BLaER1 treated with 17β-estradiol and CSF1 and Interleukin-3, amounts not matched to agents 10 nM and 100 nM (cell line): Measurements from ENCODE around the gene MARVELD3.

Experiments used
- H3K27ac ChIP-seq, 11 experiments: shearing (Covaris generic); formaldehyde crosslinking; 2 replicates each; pipeline ENCODE4 v1.8.1; 2022
- H3K27me3 ChIP-seq, 11 experiments: shearing (Covaris generic); formaldehyde crosslinking; 2 replicates each; pipeline ENCODE4 v1.8.1; 2022
- H3K36me3 ChIP-seq, 11 experiments: shearing (Covaris generic); formaldehyde crosslinking; 2 replicates each; pipeline ENCODE4 v1.8.1; 2022
- H3K4me1 ChIP-seq, 10 experiments: shearing (Covaris generic); formaldehyde crosslinking; 2 replicates each; pipeline ENCODE4 v1.8.1; 2022
- H3K4me2 ChIP-seq, 11 experiments: shearing (Covaris generic); formaldehyde crosslinking; 2 replicates each; pipeline ENCODE4 v1.8.1; 2022
- H3K4me3 ChIP-seq, 10 experiments: shearing (Covaris generic); formaldehyde crosslinking; 2 replicates each; pipeline ENCODE4 v1.8.1; 2022
- H3K9ac ChIP-seq, 11 experiments: shearing (Covaris generic); formaldehyde crosslinking; 2 replicates each; pipeline ENCODE4 v1.8.1; 2022
- H3K9me3 ChIP-seq, 11 experiments: shearing (Covaris generic); formaldehyde crosslinking; replicated peaks in 1 of 11; 2 replicates each; pipeline ENCODE4 v1.8.1; 2022
- H4K20me1 ChIP-seq, 11 experiments: shearing (Covaris generic); formaldehyde crosslinking; 2 replicates each; pipeline ENCODE4 v1.8.1; 2022
- Cebpa-rat ChIP-seq, 11 experiments: shearing (Covaris generic); IDR thresholded peaks; 2 replicates each; pipeline ENCODE4 v1.8.1; 2022

The MARVELD3 gene

DNA sequence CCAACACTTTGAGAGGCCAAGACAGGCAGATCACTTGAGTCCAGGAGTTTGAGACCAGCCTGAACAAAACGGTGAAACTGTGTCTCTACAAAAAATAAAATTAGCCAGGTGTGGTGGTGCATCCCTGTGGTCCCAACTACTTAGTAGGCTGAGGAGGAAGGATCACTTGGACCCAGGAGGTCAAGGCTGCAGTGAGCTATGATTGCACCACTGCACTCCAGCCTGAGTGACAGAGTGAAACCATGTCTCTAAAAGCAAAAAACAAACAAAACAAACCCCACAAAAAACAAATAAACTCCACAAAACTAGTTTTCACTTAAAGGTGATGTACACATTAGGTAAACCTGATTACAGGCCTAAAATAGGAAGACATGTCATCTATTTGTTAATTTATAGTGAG is 40.3 kb downstream of the MARVELD3 start:
- TF ChIP-seq Cebpa-rat (IDR thresholded peaks at IDR 0.05): no peak
- Histone ChIP-seq H3K27ac (no peak overlapping the region), H3K9me3 (no peaks in the 10 kb centered on the region), H3K9ac (no peak overlapping the region), H4K20me1 (no peaks in the 10 kb centered on the region), H3K36me3 (peaks cover 78 to 99% (median 89%) of the 10 kb centered on the region in 11 experiments), H3K4me2 (no peak overlapping the region), H3K27me3 (no peaks in the 10 kb centered on the region), H3K4me3 (no peak overlapping the region), H3K4me1 (no peaks in the 10 kb centered on the region)

DNA sequence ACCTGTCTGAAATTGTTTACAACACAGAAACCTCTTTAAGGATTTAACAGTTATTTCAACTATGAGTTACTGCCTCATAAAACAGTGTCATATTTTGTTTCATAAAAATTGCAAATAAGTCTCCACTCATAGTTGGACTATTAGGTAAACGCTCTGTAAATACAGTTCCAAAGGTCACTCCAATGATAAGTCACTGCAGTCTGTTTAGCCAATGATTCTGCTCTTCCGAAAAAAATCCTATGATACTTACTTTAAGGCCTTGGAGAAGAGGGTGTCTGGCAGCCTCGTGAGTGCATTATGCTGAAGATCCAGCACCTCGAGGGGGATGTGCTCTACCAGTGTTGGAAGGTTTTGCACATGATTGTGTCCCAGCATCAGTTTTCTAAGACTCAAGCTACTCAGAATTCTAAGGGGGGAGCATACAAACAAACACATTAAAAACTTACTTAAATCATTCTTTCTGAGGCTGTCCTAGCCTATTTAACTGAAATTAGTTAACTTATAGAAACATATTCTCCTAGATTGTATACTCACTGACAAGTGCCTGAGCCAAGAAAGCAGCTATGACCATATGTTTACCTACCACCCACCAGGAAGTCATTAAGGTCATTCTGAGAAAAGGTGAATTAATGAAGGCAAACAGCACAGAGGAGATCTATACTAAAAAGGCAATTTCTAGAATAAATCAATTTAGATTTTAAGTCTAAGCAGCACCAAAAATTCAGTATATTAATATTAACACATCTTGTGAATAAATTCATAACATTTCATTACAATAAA is 41.1 kb downstream of the MARVELD3 start:
- Histone ChIP-seq H3K4me3 (no peak overlapping the region), H4K20me1 (no peaks in the 10 kb centered on the region), H3K27me3 (no peaks in the 10 kb centered on the region), H3K9ac (no peak overlapping the region), H3K4me1 (no peaks in the 10 kb centered on the region), H3K9me3 (no peaks in the 10 kb centered on the region), H3K36me3 (peaks cover 75 to 98% (median 89%) of the 10 kb centered on the region in 11 experiments), H3K27ac (no peak overlapping the region), H3K4me2 (no peak overlapping the region)
- no peak for TF ChIP-seq Cebpa-rat (IDR thresholded peaks at IDR 0.05)

DNA sequence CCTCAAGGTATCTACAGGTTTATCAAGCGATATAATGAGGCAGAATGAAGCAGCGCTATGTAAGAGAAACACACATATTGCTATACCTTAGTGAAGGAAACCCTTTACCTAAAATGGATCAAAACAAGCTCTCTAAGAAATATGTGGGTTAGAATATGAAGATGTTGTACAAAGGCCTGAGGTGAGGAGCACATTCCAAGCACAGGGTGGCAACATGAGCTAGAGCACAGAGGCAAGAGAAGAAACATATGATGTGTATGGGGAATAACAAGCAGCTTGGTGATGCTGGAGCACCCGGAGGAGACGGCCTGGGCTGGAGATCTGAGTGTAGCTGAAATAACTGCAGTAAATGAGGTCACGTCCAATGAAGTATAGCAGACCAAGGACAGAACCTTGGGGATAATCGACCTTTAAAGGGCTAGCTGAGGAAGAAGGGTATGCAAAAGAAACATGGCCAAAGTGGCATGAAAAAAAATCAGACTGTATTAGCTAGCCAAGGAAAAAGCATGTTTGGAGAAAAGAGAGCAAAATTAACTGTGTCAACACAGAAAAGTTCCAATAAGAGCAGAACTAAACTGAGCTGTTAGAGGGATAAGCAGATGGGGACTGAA is 44.0 kb downstream of the MARVELD3 start:
- Histone ChIP-seq H3K9me3 (no peaks in the 10 kb centered on the region), H3K4me1 (no peaks in the 10 kb centered on the region), H3K4me3 (no peak overlapping the region), H3K9ac (no peak overlapping the region), H3K36me3 (peaks cover 67 to 98% (median 83%) of the 10 kb centered on the region in 11 experiments), H3K27ac (no peak overlapping the region), H4K20me1 (no peaks in the 10 kb centered on the region), H3K27me3 (no peaks in the 10 kb centered on the region), H3K4me2 (no peak overlapping the region)
- no peak for TF ChIP-seq Cebpa-rat (IDR thresholded peaks at IDR 0.05)

DNA sequence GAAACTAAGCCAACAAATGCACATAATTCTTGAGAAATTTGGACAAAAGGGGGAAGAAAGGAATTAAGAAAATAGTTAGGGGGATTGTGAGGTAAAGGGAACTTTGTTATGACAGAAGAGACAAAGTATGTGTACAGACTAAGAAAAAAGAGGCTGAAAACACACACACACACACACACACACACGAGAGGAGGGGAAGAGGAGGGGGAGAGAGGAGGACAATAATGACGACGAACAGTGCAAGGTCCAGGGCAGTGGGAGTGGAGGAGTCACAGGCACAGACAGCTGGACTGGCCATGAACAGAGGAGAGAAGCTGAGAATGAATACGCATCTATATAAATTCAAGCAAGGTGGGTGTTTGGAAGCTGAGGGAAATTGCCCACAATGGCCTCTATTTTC is 44.6 kb downstream of the MARVELD3 start:
- H3K4me2 ChIP-seq: no peak overlapping the region
- peaks cover 69 to 98% (median 84%) of the 10 kb centered on the region in 11 experiments for H3K36me3 ChIP-seq
- no peaks in the 10 kb centered on the region for H3K27me3 ChIP-seq
- no peak overlapping the region for H3K9ac ChIP-seq
- no peaks in the 10 kb centered on the region for H3K9me3 ChIP-seq
- TF ChIP-seq Cebpa-rat (IDR thresholded peaks at IDR 0.05): no peak
- H3K4me1 ChIP-seq: no peaks in the 10 kb centered on the region
- H4K20me1 ChIP-seq: no peaks in the 10 kb centered on the region
- no peak overlapping the region for H3K27ac ChIP-seq
- no peak overlapping the region for H3K4me3 ChIP-seq

DNA sequence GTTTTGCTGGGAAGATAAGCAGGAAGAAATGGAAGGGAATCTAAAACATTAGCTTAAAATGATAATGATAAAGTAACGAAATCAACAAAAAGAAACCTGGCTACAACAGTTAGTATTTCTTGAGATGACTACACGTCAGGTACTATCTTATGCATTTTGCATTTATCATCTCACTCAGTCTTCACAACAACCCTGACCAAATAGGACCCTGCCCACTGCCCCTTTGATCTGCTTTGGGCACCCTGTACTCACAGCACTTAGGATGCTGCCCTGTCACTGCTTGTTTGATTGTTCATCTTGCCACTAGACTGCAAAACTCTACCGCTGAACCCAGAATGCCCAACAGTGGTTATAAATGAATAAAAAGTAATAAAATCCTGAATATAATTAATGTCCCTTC is 45.2 kb downstream of the MARVELD3 start:
- Histone ChIP-seq H3K4me2 (no peak overlapping the region), H3K9ac (no peak overlapping the region), H3K36me3 (peaks cover 71 to 98% (median 84%) of the 10 kb centered on the region in 11 experiments), H4K20me1 (no peaks in the 10 kb centered on the region), H3K27ac (no peak overlapping the region), H3K9me3 (no peaks in the 10 kb centered on the region), H3K4me3 (no peak overlapping the region), H3K4me1 (no peaks in the 10 kb centered on the region), H3K27me3 (no peaks in the 10 kb centered on the region)
- TF ChIP-seq Cebpa-rat (IDR thresholded peaks at IDR 0.05): no peak

DNA sequence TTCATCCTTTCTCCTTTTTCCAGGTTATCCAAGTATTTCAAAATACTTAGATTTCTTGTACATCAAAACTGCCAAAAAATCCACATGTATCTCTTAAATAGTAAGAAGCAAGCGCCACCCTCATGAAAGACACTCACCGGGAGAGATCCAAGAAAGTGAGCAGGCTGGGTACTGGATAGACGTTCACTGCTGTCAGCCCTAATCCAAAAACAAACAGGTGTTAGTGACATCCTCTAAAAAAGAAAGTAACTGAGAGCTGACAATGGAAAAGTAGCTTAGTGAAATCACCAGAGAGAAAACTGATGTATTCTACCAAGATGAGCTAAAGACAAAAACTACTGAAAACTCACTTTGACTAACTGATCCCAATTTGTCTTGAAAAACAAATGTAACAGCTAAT is 46.1 kb downstream of the MARVELD3 start:
- no peak overlapping the region for H3K4me2 ChIP-seq
- no peak overlapping the region for H3K9ac ChIP-seq
- H3K36me3 ChIP-seq: peaks cover 66 to 98% (median 84%) of the 10 kb centered on the region in 11 experiments
- TF ChIP-seq Cebpa-rat (IDR thresholded peaks at IDR 0.05): no peak
- H3K27me3 ChIP-seq: no peaks in the 10 kb centered on the region
- H3K4me3 ChIP-seq: no peak overlapping the region
- H3K27ac ChIP-seq: no peak overlapping the region
- H4K20me1 ChIP-seq: no peaks in the 10 kb centered on the region
- no peaks in the 10 kb centered on the region for H3K9me3 ChIP-seq
- H3K4me1 ChIP-seq: no peaks in the 10 kb centered on the region

DNA sequence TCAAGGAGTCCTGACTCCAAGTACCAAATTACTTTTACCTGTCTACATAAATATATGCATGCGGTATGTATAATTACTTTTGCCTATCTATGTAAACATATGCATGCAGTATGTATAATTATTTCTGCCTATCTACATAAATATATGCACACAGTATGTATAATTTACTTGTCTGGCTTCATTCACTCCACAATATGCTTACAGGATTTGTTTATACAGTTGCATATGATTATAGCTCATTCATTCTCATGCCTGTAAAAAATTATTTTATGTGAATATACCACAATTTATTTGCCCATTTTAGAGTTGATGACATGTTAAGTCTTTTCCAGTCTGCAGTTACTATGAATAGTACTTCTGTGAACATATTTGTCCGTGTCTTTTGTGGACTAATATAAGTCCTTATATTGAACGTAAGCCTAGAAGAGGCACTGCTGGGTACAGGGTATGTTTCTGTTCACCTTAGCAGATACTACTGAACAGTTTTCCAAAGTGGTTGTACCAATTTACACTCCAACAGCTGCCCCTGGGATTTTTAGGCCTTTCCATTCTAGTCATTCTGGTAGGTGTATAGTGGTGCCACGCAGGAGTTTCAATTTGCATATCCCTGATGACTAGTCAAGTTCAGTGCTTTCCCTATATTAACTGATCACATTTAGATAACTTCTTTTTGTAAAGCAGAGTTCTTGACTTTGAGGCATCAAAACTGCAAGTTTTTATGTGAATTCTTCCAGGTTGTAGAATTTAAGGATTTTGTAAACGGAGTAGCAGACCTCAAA is 47.0 kb downstream of the MARVELD3 start:
- H3K4me2 ChIP-seq: no peak overlapping the region
- no peaks in the 10 kb centered on the region for H3K4me1 ChIP-seq
- no peaks in the 10 kb centered on the region for H3K27me3 ChIP-seq
- H3K36me3 ChIP-seq: peaks cover 60 to 98% (median 82%) of the 10 kb centered on the region in 11 experiments
- H3K27ac ChIP-seq: no peak overlapping the region
- no peaks in the 10 kb centered on the region for H3K9me3 ChIP-seq
- no peak overlapping the region for H3K4me3 ChIP-seq
- no peak for TF ChIP-seq Cebpa-rat (IDR thresholded peaks at IDR 0.05)
- H4K20me1 ChIP-seq: no peaks in the 10 kb centered on the region
- no peak overlapping the region for H3K9ac ChIP-seq

DNA sequence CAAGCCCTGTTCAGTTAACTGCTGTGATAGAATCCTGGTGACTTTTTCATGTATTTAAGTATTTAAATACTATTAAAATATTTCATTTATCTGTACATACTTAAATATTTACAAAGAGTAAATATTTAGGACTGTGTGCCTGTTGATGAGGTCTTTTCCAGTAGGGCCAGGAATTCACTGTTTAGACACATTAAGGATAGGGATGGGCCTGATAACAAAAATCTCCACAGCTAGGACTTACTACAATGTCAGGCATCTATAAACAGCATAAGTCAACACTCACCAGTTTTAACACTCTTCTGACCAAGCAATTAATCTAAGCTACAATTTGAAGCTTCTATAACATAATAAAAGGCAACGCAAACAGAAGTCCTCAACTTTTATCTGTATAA is 47.6 kb downstream of the MARVELD3 start:
- H3K9me3 ChIP-seq: no peaks in the 10 kb centered on the region
- H3K4me2 ChIP-seq: no peak overlapping the region
- peaks cover 59 to 98% (median 82%) of the 10 kb centered on the region in 11 experiments for H3K36me3 ChIP-seq
- no peaks in the 10 kb centered on the region for H3K4me1 ChIP-seq
- no peaks in the 10 kb centered on the region for H4K20me1 ChIP-seq
- no peak overlapping the region for H3K9ac ChIP-seq
- TF ChIP-seq Cebpa-rat (IDR thresholded peaks at IDR 0.05): no peak
- H3K4me3 ChIP-seq: no peak overlapping the region
- H3K27ac ChIP-seq: no peak overlapping the region
- H3K27me3 ChIP-seq: no peaks in the 10 kb centered on the region

DNA sequence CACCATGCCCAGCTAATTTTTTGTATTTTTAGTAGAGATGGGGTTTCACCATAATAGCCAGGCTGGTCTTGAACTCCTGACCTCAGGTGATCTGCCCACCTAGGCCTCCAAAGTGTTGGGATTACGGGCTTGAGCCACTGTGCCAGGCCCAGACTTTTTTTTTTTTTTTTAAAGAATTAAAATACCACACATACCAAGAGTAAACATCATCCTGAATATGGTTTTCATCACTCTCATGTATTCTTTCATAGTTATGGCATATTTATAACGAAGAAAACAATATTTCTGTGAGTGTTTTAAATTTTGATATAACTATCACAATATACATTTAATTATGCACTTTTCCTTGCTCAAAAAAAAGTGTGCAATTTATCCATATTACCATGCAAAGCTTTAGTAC is 48.2 kb downstream of the MARVELD3 start:
- TF ChIP-seq Cebpa-rat (IDR thresholded peaks at IDR 0.05): no peak
- no peak overlapping the region for H3K27ac ChIP-seq

More for the DNA sequence above, 48.2 kb downstream of the MARVELD3 start:
- Histone ChIP-seq H3K27me3 (no peaks in the 10 kb centered on the region), H3K4me1 (peaks cover 0 to 4% (median 0%) of the 10 kb centered on the region in 10 experiments; a peak in 1 of 20 replicates), H4K20me1 (no peaks in the 10 kb centered on the region), H3K4me2 (no peak overlapping the region), H3K9me3 (no peaks in the 10 kb centered on the region), H3K4me3 (no peak overlapping the region), H3K9ac (no peak overlapping the region), H3K36me3 (peaks cover 56 to 98% (median 83%) of the 10 kb centered on the region in 11 experiments)
